Endothelial cell (in vitro differentiated cells): ENCODE measurements around the gene KLHL22. TPM values are rescaled to one million over a fixed set of nuclear protein-coding genes. Genes with fewer than 3 reads are reported as not detected.

Experiments
- DNase-seq: peaks from one replicate; pipeline ENCODE4 v3.0.0; 2021; ENCODE audit warnings: low spot score
- H3K27ac Mint-ChIP-seq: one replicate; pipeline ENCODE4 v1.8.0; 2021; ENCODE audit warnings: mixed read lengths, inconsistent platforms; ENCODE audit not compliant: unreplicated experiment
- H3K27me3 Mint-ChIP-seq: one replicate; pipeline ENCODE4 v1.8.0; 2021; ENCODE audit warnings: mild to moderate bottlenecking, moderate library complexity, mixed read lengths, inconsistent platforms; ENCODE audit not compliant: unreplicated experiment
- H3K36me3 Mint-ChIP-seq: one replicate; pipeline ENCODE4 v1.8.0; 2021; ENCODE audit warnings: mild to moderate bottlenecking, low read depth, mixed read lengths, inconsistent platforms; ENCODE audit not compliant: unreplicated experiment
- H3K4me1 Mint-ChIP-seq: one replicate; pipeline ENCODE4 v1.8.0; 2021; ENCODE audit warnings: mild to moderate bottlenecking, mixed read lengths, inconsistent platforms; ENCODE audit not compliant: unreplicated experiment
- H3K4me3 Mint-ChIP-seq: one replicate; pipeline ENCODE4 v1.8.0; 2021; ENCODE audit warnings: mild to moderate bottlenecking, mixed read lengths, inconsistent platforms; ENCODE audit not compliant: unreplicated experiment
- H3K9me3 Mint-ChIP-seq: one replicate; pipeline ENCODE4 v1.8.0; 2021; ENCODE audit warnings: mixed read lengths, inconsistent platforms; ENCODE audit not compliant: unreplicated experiment
- CTCF ChIP-seq: fragments of 200-600 bp; sonication (generic); IDR thresholded peaks from one replicate; pipeline ENCODE4 v1.5.0; 2021; ENCODE audit warnings: antibody characterized with exemption; ENCODE audit not compliant: unreplicated experiment
- total RNA-seq: library from RNA; stranded (reverse); fragmentation: NEBNext Ultra II Directional; extraction: Animal tissue kit (Norgen Biotek cat#: 25700); gene quantifications from one replicate; pipeline ENCODE4 v1.2.1, GENCODE V29; 2021; ENCODE audit not compliant: unreplicated experiment

Gene KLHL22
- total RNA-seq, 1 donor from 2014 or later, result 19.4 TPM

GRCh38 chr22:20465759-20466077, 29.9 kb downstream of the KLHL22 start:
- Mint-ChIP-seq H3K27ac (no peak overlapping the region), H3K27me3 (peaks cover 3% of the 10 kb centered on the region), H3K4me1 (peaks cover 23% of the 10 kb centered on the region), H3K9me3 (no peaks in the 10 kb centered on the region), H3K36me3 (peaks cover 18% of the 10 kb centered on the region), H3K4me3 (no peak overlapping the region)
- DNase-seq, result no peak
- TF ChIP-seq CTCF, result no peak

GRCh38 chr22:20464912-20465758, 30.5 kb downstream of the KLHL22 start:
- no peak overlapping the region for H3K27ac Mint-ChIP-seq
- TF ChIP-seq CTCF, result no peak
- H3K4me3 Mint-ChIP-seq, result no peak overlapping the region
- H3K36me3 Mint-ChIP-seq, result peaks cover 15% of the 10 kb centered on the region
- H3K27me3 Mint-ChIP-seq, result peaks cover 2% of the 10 kb centered on the region
- no peaks in the 10 kb centered on the region for H3K9me3 Mint-ChIP-seq
- no peak for DNase-seq
- peaks cover 23% of the 10 kb centered on the region for H3K4me1 Mint-ChIP-seq

GRCh38 chr22:20464096-20464614, 31.4 kb downstream of the KLHL22 start:
- Mint-ChIP-seq H3K4me3 (no peak overlapping the region), H3K27ac (no peak overlapping the region), H3K27me3 (peaks cover 2% of the 10 kb centered on the region), H3K4me1 (peaks cover 23% of the 10 kb centered on the region), H3K9me3 (no peaks in the 10 kb centered on the region), H3K36me3 (peaks cover 15% of the 10 kb centered on the region)
- DNase-seq, result no peak
- no peak for TF ChIP-seq CTCF

- Mint-ChIP-seq H3K27me3 (peaks cover 3% of the 10 kb centered on the region), H3K27ac (peak overlapping the region; percentile 88), H3K36me3 (peaks cover 15% of the 10 kb centered on the region), H3K4me1 (peaks cover 23% of the 10 kb centered on the region), H3K9me3 (no peaks in the 10 kb centered on the region), H3K4me3 (peak overlapping the region; percentile 62)
- TF ChIP-seq CTCF, result no peak
- no peak for DNase-seq
Observed at GRCh38 chr22:20463324-20464095, 32.1 kb downstream of the KLHL22 start.
